Lower lobe of right lung (tissue), 2 donors: ENCODE data around the gene MAGIX. TPM values are rescaled to one million over a fixed set of nuclear protein-coding genes. Genes with fewer than 3 reads are reported as not detected.
"Not testable (repeated sequence)": the region's sequence is repeated elsewhere in the genome, so short reads cannot be mapped to it uniquely, and the experiment has no call there.

Experiments used
- ATAC-seq, 2 donors: fragments of 200-7000 bp; cut with Tn5 transposase; one replicate each; pipeline ENCODE4 v1.9.1; 2020 to 2022; ENCODE audit warnings: mild to moderate bottlenecking in 2 of 2, moderate library complexity in 2 of 2
- DNase-seq: peaks from one replicate; pipeline ENCODE4 v3.0.0-alpha.2; 2020
- H3K27ac ChIP-seq: fragments of 200-600 bp; one replicate; pipeline ENCODE4 v1.8.0; 2022
- H3K27me3 ChIP-seq: fragments of 200-600 bp; one replicate; pipeline ENCODE4 v1.8.0; 2022; ENCODE audit warnings: low read depth
- H3K36me3 ChIP-seq: fragments of 200-600 bp; one replicate; pipeline ENCODE4 v1.8.0; 2022; ENCODE audit warnings: mild to moderate bottlenecking
- H3K4me1 ChIP-seq: fragments of 200-600 bp; one replicate; pipeline ENCODE4 v1.8.0; 2022
- H3K4me3 ChIP-seq: fragments of 200-600 bp; one replicate; pipeline ENCODE4 v1.8.0; 2022; ENCODE audit warnings: mild to moderate bottlenecking
- H3K9me3 ChIP-seq: fragments of 200-600 bp; one replicate; pipeline ENCODE4 v1.8.0; 2022
- CTCF ChIP-seq: fragments of 200-600 bp; IDR thresholded peaks from one replicate; pipeline ENCODE4 v1.8.0; 2022; ENCODE audit warnings: antibody characterized with exemption, mild to moderate bottlenecking
- intact Hi-C: fragments of 100-400 bp; cut with DNase I; formaldehyde crosslinking; loops from one replicate; pipeline ENCODE4 v1.11.0; 2022
- total RNA-seq: library from RNA; stranded (reverse); fragmentation: NEBNext Ultra II Directional; extraction: Animal tissue kit (Norgen Biotek cat#: 25700); gene quantifications from one replicate; pipeline ENCODE4 v1.2.1, GENCODE V29; 2021
- donor health status: DM: no; HTN: yes; CAD: no; lungs with severe emphysema.

The MAGIX gene
- total RNA-seq, 1 donor from 2014 or later, result 6.7 TPM

GRCh38 chrX:49172280-49172780 is 9.8 kb downstream of the MAGIX start:
- Histone ChIP-seq H3K9me3 (no peaks in the 10 kb centered on the region), H3K27ac (peak overlapping the region; percentile 84), H3K4me1 (peaks cover 19% of the 10 kb centered on the region), H3K27me3 (no peaks in the 10 kb centered on the region), H3K4me3 (peak overlapping the region; percentile 66), H3K36me3 (peaks cover 16% of the 10 kb centered on the region)
- intact Hi-C loops, result no loop called here
- no peak for TF ChIP-seq CTCF
- ATAC-seq (peak; percentile 84 to 89), DNase-seq (peak; percentile 84)

GRCh38 chrX:49173544-49173943 is 11.0 kb downstream of the MAGIX start:
- H3K27ac ChIP-seq, result not testable (repeated sequence)

GRCh38 chrX:49174723-49175122 is 12.2 kb downstream of the MAGIX start:
- intact Hi-C loops, result no loop called here
- H3K27me3 ChIP-seq, result no peaks in the 10 kb centered on the region
- peaks cover 38% of the 10 kb centered on the region for H3K36me3 ChIP-seq
- peaks cover 10% of the 10 kb centered on the region for H3K4me1 ChIP-seq
- DNase-seq (no peak), ATAC-seq (no peak)
- no peak for TF ChIP-seq CTCF
- no peak overlapping the region for H3K27ac ChIP-seq
- no peaks in the 10 kb centered on the region for H3K9me3 ChIP-seq
- H3K4me3 ChIP-seq, result no peak overlapping the region

More at GRCh38 chrX:49173544-49173943, 11.0 kb downstream of the MAGIX start:
- DNase-seq, ATAC-seq, intact Hi-C loops, H3K27me3 ChIP-seq, H3K4me3 ChIP-seq, H3K9me3 ChIP-seq: not testable (repeated sequence)
- Histone ChIP-seq H3K36me3 (peaks cover 26% of the 10 kb centered on the region), H3K4me1 (peaks cover 10% of the 10 kb centered on the region)

- H3K36me3 ChIP-seq, result peaks cover 42% of the 10 kb centered on the region
- H3K27ac ChIP-seq, result no peak overlapping the region
These were observed 13.1 kb downstream of the MAGIX start for GRCh38 chrX:49175435-49176274.

GRCh38 chrX:49176421-49177326 is 14.1 kb downstream of the MAGIX start:
- Histone ChIP-seq H3K27ac (peak overlapping the region; percentile 41), H3K27me3 (no peaks in the 10 kb centered on the region), H3K36me3 (peaks cover 47% of the 10 kb centered on the region), H3K4me1 (peaks cover 10% of the 10 kb centered on the region), H3K4me3 (no peak overlapping the region), H3K9me3 (no peaks in the 10 kb centered on the region)
- TF ChIP-seq CTCF, result no peak
- intact Hi-C loops, result no loop called here
- ATAC-seq (peak; percentile 19 to 48), DNase-seq (peak; percentile 56)

More at GRCh38 chrX:49175435-49176274, 13.1 kb downstream of the MAGIX start:
- no peak for DNase-seq
- intact Hi-C loops, result no loop called here
- ATAC-seq, result no peak
- TF ChIP-seq CTCF, result no peak
- Histone ChIP-seq H3K9me3 (no peaks in the 10 kb centered on the region), H3K4me3 (no peak overlapping the region), H3K4me1 (peaks cover 10% of the 10 kb centered on the region), H3K27me3 (no peaks in the 10 kb centered on the region)
